ENCODE data around the gene ALG10B. TPM values are rescaled to one million over a fixed set of nuclear protein-coding genes. Genes with fewer than 3 reads are reported as not detected.
A peak's percentile ranks its signal among the peaks of the same experiment; 100 is the strongest.
"Not testable (repeated sequence)": the region's sequence is repeated elsewhere in the genome, so short reads cannot be mapped to it uniquely, and the experiment has no call there.

Gene ALG10B
- total RNA-seq, 2 experiments from 2014 or later = 13.8 to 16.8 TPM

DNA sequence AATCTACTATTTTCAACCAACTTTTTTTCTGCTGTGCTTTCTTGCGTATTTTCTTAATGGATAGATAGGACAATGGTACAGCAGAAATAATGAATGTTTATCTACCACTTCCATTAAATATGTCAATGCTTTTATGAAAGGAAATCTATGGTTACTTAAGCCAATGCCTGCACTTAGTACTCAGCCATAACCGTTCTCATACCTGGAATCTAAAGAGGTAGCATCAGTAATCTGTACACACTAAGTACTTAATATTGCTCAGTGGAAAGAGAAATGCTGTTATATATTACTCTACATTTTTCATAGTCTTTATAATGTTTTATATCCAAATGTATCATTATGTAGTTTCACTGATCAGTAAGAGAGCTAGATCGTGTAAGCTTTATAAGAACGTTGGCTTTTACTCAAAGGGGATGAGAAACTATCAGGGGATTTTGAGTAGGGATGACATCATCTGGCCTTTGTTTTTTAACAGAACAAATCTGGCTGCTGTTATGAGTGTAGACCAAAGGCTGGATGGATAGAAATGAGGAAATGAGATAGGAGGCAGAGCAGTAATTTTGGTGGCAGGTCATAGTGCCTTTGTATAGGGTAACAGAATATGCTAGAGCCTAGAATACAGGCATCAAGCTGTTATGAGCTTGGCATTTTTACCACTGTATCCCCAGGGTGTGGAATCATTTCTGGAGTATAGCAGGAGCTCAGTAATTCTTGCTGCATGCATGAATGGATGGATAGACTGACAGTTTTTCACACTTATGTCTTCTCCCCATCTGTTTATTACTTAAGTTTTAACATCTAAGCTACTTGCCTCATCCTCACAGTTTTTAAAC, 34.0 kb downstream of the ALG10B start:
- ATAC-seq (peak; percentile 47), DNase-seq (no peak)
- Mint-ChIP-seq H3K27ac (no peak overlapping the region), H3K9me3 (peaks cover 11% of the 10 kb centered on the region), H3K27me3 (no peaks in the 10 kb centered on the region), H3K4me3 (no peak overlapping the region), H3K36me3 (ENCODE audit: low read depth) (no peaks in the 10 kb centered on the region), H3K4me1 (ENCODE audit: low read depth) (peaks cover 6% of the 10 kb centered on the region)
- POLR2A ChIA-PET = no interaction called here
- intact Hi-C loops (cut with micrococcal nuclease) = no loop called here
- TF ChIP-seq, protein P1, sequence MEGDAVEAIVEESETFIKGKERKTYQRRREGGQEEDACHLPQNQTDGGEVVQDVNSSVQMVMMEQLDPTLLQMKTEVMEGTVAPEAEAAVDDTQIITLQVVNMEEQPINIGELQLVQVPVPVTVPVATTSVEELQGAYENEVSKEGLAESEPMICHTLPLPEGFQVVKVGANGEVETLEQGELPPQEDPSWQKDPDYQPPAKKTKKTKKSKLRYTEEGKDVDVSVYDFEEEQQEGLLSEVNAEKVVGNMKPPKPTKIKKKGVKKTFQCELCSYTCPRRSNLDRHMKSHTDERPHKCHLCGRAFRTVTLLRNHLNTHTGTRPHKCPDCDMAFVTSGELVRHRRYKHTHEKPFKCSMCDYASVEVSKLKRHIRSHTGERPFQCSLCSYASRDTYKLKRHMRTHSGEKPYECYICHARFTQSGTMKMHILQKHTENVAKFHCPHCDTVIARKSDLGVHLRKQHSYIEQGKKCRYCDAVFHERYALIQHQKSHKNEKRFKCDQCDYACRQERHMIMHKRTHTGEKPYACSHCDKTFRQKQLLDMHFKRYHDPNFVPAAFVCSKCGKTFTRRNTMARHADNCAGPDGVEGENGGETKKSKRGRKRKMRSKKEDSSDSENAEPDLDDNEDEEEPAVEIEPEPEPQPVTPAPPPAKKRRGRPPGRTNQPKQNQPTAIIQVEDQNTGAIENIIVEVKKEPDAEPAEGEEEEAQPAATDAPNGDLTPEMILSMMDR (IDR thresholded peaks at IDR 0.05) = no peak
- CTCF ChIA-PET = no interaction called here

DNA sequence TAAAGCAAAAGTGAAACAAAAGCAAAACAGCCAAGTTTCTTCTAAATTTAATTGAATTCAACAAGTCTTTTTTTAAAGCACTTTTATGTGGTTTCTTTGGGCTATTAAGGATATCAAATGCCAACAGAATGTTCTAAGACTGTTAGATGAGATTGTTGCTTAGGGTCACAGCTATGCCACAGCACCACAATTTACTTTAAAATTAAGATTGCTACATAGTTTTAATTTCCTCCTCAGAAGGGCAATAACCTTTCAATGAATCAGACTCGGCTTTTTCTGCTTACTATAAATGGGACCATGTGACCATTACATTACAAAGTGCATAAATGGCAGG, 34.6 kb downstream of the ALG10B start:
- POLR2A ChIA-PET; H3K36me3 Mint-ChIP-seq (ENCODE audit: low read depth); H3K27me3 Mint-ChIP-seq; H3K4me3 Mint-ChIP-seq; intact Hi-C loops (cut with micrococcal nuclease); ATAC-seq; DNase-seq; CTCF ChIA-PET; H3K4me1 Mint-ChIP-seq (ENCODE audit: low read depth); H3K27ac Mint-ChIP-seq: not testable (repeated sequence)
- H3K9me3 Mint-ChIP-seq = peaks cover 11% of the 10 kb centered on the region

DNA sequence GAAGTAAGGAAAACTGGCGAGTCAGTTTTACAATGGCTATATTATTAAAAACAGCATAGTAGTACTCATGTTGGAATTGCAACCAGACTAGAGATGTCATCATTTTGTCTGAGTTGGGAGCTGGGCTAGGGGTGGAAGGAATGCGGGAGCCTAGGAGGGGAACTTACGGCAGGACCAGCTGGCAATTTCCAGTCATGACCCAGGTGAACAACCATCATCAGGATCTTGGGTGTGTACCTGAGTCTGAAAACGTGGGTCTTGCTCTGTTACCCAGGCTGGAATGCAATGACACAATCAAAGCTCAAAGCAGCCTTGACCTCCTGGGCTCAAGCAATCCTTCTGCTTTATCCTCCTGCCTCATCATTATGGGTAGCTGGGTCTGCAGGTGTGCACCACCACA, 50.9 kb downstream of the ALG10B start:
- DNase-seq (no peak), ATAC-seq (no peak)
- Mint-ChIP-seq H3K36me3 (ENCODE audit: low read depth) (no peaks in the 10 kb centered on the region), H3K4me1 (ENCODE audit: low read depth) (no peaks in the 10 kb centered on the region), H3K27ac (no peak overlapping the region), H3K9me3 (peaks cover 1% of the 10 kb centered on the region), H3K27me3 (no peaks in the 10 kb centered on the region), H3K4me3 (no peak overlapping the region)
- intact Hi-C loops (cut with micrococcal nuclease) = no loop called here
- POLR2A ChIA-PET = interaction anchor here (0.6 kb wide), 1 partner anchor 540 kb away, joined by 4 read pairs; no protein-coding TSS in a partner anchor
- TF ChIP-seq, protein P1 (IDR thresholded peaks at IDR 0.05) = no peak
- CTCF ChIA-PET = no interaction called here

DNA sequence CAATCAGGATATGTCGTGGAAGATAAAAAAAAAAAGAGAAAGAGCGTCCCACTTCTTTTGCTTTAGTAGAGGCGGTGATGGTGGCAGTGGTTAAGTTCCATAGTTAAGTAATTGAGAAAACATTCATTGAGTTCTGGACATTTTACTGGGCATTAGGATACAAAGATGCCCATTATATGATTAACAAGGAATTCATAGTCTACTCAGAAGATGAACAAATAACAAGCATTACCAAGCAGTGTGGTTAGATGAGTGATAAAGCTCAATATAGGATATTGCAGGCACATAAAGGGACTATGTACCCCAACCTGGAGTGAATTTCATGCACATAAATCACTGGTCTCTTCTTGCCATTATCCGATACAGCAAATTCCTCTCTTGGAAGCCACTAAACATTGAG, 53.7 kb downstream of the ALG10B start:
- TF ChIP-seq, protein P1 (IDR thresholded peaks at IDR 0.05) = no peak
- DNase-seq (no peak), ATAC-seq (no peak)
- Mint-ChIP-seq H3K4me1 (ENCODE audit: low read depth) (no peaks in the 10 kb centered on the region), H3K4me3 (no peak overlapping the region), H3K36me3 (ENCODE audit: low read depth) (no peaks in the 10 kb centered on the region), H3K9me3 (peaks cover 2% of the 10 kb centered on the region), H3K27me3 (no peaks in the 10 kb centered on the region), H3K27ac (no peak overlapping the region)
- CTCF ChIA-PET = no interaction called here
- intact Hi-C loops (cut with micrococcal nuclease) = no loop called here
- POLR2A ChIA-PET = interaction anchor here (0.6 kb wide), 1 partner anchor 228 kb away, joined by 3 read pairs; no protein-coding TSS in a partner anchor

DNA sequence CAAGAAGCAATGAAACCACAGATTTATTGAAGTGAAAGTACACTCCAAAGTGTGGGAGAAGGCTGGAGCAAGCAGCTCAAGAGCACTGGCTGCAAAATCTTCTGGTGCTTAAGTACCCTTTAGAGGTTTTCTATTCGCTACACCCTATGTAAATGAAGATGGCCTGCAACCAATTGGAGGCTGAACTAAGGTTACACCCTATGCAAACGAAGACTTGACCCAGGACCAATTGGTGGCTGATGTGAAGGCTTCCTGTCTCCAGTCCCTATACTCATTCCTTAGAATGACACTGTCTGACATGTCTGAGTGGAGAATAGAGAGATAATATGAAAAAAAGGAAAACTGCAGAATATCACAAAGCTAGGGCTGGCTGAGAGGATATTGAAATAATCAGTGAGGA, 57.2 kb downstream of the ALG10B start:
- H3K36me3 Mint-ChIP-seq (ENCODE audit: low read depth) = no peaks in the 10 kb centered on the region
- intact Hi-C loops (cut with micrococcal nuclease) = no loop called here
- H3K9me3 Mint-ChIP-seq = peaks cover 6% of the 10 kb centered on the region
- no peak overlapping the region for H3K27ac Mint-ChIP-seq
- no peaks in the 10 kb centered on the region for H3K4me1 Mint-ChIP-seq (ENCODE audit: low read depth)
- ATAC-seq (no peak), DNase-seq (no peak)
- no peaks in the 10 kb centered on the region for H3K27me3 Mint-ChIP-seq
- TF ChIP-seq, protein P1 (IDR thresholded peaks at IDR 0.05) = no peak
- ChIA-PET CTCF (no interaction called here), POLR2A (no interaction called here)
- H3K4me3 Mint-ChIP-seq = no peak overlapping the region

Data from activated CD8-positive, alpha-beta T cell treated with anti-CD3 and anti-CD28 coated beads for 36 hours (primary cell).